Keratinocyte (primary cell): ENCODE measurements around the gene TNRC18.
"Not testable (repeated sequence)": the region's sequence is repeated elsewhere in the genome, so short reads cannot be mapped to it uniquely, and the experiment has no call there.

Experiments used
- CTCF ChIP-seq, 3 experiments: IDR thresholded peaks in 1 of 3; conservative IDR thresholded peaks in 1 of 3; optimal IDR thresholded peaks in 1 of 3; 2 replicates in 2 of 3; 3 replicates in 1 of 3; pipeline versions ENCODE3 to v1.5.1; 2011; ENCODE audit warnings: low read length in 3 of 3, mild to moderate bottlenecking in 3 of 3, moderate library complexity in 2 of 3, control low read depth in 1 of 3, inconsistent platforms in 1 of 3; ENCODE audit not compliant: insufficient read depth in 2 of 3; ENCODE audit errors: extremely low read depth in 1 of 3
- EZH2 ChIP-seq: IDR thresholded peaks from one replicate; pipeline ENCODE4 v1.6.1; 2012; ENCODE audit warnings: inconsistent platforms, mild to moderate bottlenecking, low read length, moderate library complexity

GRCh38 chr7:5275510-5275909 lies 148.1 kb downstream of the TNRC18 start:
- TF ChIP-seq EZH2; CTCF (optimal IDR thresholded peaks at IDR 0.05 in 1 of 3, IDR thresholded peaks at IDR 0.05 in 1 of 3, conservative IDR thresholded peaks at IDR 0.05 in 1 of 3; ENCODE audit: extremely low read depth in 1 of 3, insufficient read depth in 2 of 3, low read length in 3 of 3): not testable (repeated sequence)
